AG09319 (cell line): Measurements from ENCODE around the gene KDM4D.

Experiments used
- DNase-seq: peaks from one replicate; pipeline ENCODE4 v3.0.0-alpha.2; 2010; ENCODE audit warnings: low read depth; ENCODE audit errors: extremely low read depth
- TF ChIP-seq, protein P1 (sequence below): IDR thresholded peaks from 2 replicates; pipeline ENCODE4 v1.5.1; 2011; ENCODE audit warnings: low read depth, mild to moderate bottlenecking, inconsistent platforms, low read length, moderate library complexity

Gene KDM4D

DNA sequence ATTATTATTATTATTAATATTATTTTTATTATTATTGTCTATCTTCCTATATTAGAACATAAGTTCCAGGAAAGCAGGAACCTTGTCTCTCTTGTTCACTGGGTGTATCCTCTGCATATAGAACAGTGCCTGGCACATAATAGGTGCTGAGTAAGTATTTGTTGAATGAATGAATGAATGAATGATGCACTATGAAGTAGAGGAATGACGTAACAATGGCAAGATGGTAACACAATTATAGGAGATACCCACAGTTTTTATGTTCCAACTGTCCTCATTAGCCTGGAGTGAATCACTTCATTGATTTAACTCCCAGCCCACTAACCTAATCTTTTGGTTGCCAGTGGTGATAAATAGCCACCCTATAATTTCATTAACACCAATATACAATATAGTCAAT, 2.1 kb downstream of the KDM4D start:
- TF ChIP-seq, protein P1, sequence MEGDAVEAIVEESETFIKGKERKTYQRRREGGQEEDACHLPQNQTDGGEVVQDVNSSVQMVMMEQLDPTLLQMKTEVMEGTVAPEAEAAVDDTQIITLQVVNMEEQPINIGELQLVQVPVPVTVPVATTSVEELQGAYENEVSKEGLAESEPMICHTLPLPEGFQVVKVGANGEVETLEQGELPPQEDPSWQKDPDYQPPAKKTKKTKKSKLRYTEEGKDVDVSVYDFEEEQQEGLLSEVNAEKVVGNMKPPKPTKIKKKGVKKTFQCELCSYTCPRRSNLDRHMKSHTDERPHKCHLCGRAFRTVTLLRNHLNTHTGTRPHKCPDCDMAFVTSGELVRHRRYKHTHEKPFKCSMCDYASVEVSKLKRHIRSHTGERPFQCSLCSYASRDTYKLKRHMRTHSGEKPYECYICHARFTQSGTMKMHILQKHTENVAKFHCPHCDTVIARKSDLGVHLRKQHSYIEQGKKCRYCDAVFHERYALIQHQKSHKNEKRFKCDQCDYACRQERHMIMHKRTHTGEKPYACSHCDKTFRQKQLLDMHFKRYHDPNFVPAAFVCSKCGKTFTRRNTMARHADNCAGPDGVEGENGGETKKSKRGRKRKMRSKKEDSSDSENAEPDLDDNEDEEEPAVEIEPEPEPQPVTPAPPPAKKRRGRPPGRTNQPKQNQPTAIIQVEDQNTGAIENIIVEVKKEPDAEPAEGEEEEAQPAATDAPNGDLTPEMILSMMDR: no peak

DNA sequence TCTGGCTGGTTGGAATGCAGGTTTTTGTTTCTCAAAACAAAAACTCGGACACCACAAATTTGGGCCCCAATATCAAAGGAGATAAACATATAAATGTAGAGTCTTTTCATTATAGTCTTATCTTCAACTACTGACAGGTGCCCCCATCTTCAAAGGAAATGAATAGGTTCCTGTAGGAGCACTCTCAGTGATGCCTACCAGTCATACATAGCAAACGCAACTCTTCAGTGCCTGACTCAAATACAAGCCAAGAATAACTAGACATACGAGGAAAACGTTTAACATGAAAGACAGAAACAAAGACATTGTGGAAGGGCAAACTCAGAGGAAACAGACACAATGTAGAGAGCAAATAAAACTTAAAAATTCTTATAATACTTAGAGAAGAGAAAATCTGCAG, 13.9 kb downstream of the KDM4D start:
- TF ChIP-seq, protein P1: no peak
- no peak for DNase-seq

More for the DNA sequence above, 2.1 kb downstream of the KDM4D start:
- no peak for DNase-seq

DNA sequence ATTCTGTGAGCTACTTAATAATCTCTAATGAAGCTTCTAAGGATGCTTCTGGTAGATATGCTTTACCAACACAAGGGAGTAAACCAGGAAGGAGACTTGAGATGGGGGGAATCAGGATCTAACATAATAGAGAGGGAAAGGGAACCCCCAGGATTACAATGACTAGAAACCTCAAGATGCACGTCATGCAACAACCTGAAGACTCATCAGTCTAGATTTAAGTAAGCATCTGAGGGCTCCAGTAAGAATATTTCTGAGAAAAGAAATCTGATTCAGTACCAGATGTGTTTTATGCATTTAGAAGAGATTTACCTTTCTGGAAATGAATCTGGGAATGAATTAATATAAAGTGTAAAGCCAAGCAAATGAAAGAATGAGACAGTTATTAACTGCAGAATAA, 15.2 kb downstream of the KDM4D start:
- no peak for DNase-seq
- TF ChIP-seq, protein P1: no peak

DNA sequence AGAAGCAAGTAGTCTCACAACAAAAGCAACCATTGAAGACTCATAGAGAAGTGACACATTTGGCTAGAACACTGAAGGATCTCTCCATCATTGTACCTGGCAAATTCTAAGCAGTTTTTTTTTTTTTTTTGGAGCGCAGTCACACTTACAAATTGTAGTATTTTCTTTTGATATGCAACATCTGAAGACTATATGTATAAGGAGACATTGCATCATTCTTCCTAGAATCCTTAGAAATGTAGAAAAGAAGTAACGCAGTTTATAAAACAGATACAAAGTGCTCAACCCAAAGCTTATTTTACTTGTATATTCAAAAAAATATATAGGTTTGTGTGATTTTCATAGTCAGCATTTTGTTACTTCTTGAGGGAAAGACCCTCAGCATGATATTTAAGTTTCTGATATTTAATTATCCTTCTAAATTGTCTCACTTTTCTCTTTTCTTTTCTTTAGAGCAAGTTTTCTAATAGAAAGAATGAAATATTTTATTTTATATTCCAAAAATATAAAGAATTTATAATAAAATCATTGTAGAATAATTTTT, 20.0 kb downstream of the KDM4D start:
- no peak for DNase-seq
- TF ChIP-seq, protein P1: no peak

DNA sequence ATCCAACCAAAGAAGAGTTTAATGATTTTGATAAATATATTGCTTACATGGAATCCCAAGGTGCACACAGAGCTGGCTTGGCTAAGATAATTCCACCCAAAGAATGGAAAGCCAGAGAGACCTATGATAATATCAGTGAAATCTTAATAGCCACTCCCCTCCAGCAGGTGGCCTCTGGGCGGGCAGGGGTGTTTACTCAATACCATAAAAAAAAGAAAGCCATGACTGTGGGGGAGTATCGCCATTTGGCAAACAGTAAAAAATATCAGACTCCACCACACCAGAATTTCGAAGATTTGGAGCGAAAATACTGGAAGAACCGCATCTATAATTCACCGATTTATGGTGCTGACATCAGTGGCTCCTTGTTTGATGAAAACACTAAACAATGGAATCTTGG, 23.9 kb downstream of the KDM4D start:
- TF ChIP-seq, protein P1: no peak
- no peak for DNase-seq

DNA sequence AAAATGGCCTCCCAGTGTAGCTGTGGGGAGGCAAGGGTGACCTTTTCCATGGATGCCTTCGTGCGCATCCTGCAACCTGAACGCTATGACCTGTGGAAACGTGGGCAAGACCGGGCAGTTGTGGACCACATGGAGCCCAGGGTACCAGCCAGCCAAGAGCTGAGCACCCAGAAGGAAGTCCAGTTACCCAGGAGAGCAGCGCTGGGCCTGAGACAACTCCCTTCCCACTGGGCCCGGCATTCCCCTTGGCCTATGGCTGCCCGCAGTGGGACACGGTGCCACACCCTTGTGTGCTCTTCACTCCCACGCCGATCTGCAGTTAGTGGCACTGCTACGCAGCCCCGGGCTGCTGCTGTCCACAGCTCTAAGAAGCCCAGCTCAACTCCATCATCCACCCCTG, 24.8 kb downstream of the KDM4D start:
- no peak for DNase-seq
- TF ChIP-seq, protein P1: no peak

DNA sequence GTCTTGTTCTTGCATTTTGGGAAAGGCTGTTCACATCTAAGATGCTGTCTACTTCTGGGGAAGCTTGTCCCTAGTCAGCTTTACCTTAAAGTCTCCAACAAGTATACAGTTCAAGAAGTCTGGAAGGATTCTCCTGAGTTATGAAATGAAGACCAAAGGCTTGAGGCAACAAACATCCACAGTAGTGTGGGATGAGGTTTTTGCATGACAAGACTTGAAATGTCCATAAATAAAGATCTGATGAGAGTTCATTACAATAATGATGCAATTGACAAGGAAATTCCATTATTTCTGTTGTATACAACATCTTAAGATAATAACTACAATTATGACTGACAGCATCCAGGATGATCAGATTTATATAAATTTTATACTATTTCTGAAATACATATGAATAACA, 30.2 kb downstream of the KDM4D start:
- TF ChIP-seq, protein P1: no peak
- DNase-seq: no peak
